ENCODE data around the gene TNFRSF19. TPM values are rescaled to one million over a fixed set of nuclear protein-coding genes. Genes with fewer than 3 reads are reported as not detected.

Gene TNFRSF19
- total and polyA plus RNA-seq, 10 of the 15 experiments (the other 5 are each of a cell fraction or from before 2014, with no cell fraction given): 16.4 to 46.2 (median 35.4) TPM

DNA sequence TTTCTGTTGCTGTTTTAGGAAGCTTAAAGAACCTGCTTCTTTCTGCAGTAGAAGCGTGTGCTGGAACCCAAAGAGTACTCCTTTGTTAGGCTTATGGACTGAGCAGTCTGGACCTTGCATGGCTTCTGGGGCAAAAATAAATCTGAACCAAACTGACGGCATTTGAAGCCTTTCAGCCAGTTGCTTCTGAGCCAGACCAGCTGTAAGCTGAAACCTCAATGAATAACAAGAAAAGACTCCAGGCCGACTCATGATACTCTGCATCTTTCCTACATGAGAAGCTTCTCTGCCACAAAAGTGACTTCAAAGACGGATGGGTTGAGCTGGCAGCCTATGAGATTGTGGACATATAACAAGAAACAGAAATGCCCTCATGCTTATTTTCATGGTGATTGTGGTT, 103.1 kb downstream of the TNFRSF19 start:
- no peaks in the 10 kb centered on the region for H3K79me2 ChIP-seq (ENCODE audit: control insufficient read depth, insufficient read depth, low read length)
- RAD21 ChIA-PET (ENCODE audit: unreplicated experiment): no interaction called here
- no peaks in the 10 kb centered on the region for H4K20me1 ChIP-seq (ENCODE audit: control insufficient read depth, insufficient read depth)
- H3K27ac ChIP-seq (ENCODE audit: control insufficient read depth, insufficient read depth): no peak overlapping the region
- no peak overlapping the region for H2AFZ ChIP-seq (ENCODE audit: control insufficient read depth, low read depth, low read length)
- TF ChIP-seq SP1 (IDR thresholded peaks at IDR 0.05; ENCODE audit: low read depth, low read length) (no peak), TBL1XR1 (IDR thresholded peaks at IDR 0.05; ENCODE audit: low read depth, low read length) (no peak), MYC (IDR thresholded peaks at IDR 0.05; ENCODE audit: insufficient read depth, insufficient read length, insufficient replicate concordance, low read length, severe bottlenecking) (no peak), ATF7 (IDR thresholded peaks at IDR 0.05; ENCODE audit: low read depth) (no peak), TCF12 (IDR thresholded peaks at IDR 0.05; ENCODE audit: low read depth, low read length) (no peak)
- TF ChIP-seq, protein P1, sequence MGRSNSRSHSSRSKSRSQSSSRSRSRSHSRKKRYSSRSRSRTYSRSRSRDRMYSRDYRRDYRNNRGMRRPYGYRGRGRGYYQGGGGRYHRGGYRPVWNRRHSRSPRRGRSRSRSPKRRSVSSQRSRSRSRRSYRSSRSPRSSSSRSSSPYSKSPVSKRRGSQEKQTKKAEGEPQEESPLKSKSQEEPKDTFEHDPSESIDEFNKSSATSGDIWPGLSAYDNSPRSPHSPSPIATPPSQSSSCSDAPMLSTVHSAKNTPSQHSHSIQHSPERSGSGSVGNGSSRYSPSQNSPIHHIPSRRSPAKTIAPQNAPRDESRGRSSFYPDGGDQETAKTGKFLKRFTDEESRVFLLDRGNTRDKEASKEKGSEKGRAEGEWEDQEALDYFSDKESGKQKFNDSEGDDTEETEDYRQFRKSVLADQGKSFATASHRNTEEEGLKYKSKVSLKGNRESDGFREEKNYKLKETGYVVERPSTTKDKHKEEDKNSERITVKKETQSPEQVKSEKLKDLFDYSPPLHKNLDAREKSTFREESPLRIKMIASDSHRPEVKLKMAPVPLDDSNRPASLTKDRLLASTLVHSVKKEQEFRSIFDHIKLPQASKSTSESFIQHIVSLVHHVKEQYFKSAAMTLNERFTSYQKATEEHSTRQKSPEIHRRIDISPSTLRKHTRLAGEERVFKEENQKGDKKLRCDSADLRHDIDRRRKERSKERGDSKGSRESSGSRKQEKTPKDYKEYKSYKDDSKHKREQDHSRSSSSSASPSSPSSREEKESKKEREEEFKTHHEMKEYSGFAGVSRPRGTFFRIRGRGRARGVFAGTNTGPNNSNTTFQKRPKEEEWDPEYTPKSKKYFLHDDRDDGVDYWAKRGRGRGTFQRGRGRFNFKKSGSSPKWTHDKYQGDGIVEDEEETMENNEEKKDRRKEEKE (IDR thresholded peaks at IDR 0.05): no peak
- TF ChIP-seq, protein P2, sequence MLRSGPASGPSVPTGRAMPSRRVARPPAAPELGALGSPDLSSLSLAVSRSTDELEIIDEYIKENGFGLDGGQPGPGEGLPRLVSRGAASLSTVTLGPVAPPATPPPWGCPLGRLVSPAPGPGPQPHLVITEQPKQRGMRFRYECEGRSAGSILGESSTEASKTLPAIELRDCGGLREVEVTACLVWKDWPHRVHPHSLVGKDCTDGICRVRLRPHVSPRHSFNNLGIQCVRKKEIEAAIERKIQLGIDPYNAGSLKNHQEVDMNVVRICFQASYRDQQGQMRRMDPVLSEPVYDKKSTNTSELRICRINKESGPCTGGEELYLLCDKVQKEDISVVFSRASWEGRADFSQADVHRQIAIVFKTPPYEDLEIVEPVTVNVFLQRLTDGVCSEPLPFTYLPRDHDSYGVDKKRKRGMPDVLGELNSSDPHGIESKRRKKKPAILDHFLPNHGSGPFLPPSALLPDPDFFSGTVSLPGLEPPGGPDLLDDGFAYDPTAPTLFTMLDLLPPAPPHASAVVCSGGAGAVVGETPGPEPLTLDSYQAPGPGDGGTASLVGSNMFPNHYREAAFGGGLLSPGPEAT (IDR thresholded peaks at IDR 0.05; ENCODE audit: low read depth): no peak
- SMC1A ChIA-PET (ENCODE audit: uncharacterized antibody, unreplicated experiment): interaction anchor here (1.5 kb wide), 1 partner anchor 12 kb away, joined by 4 read pairs; no protein-coding TSS in a partner anchor
- no peaks in the 10 kb centered on the region; the same call in 2 of the 3 replicates for H3K9me3 ChIP-seq (replicated peaks; ENCODE audit: control insufficient read depth, insufficient read depth, low read length)
- 22% methylated on average over 4 of the region's 4 CpGs for WGBS (ENCODE audit: insufficient coverage, insufficient replicate concordance, low lambda C conversion rate, missing lambda C conversion rate)
- no peak for DNase-seq (ENCODE audit: low read depth, low spot score)
- POLR2A ChIA-PET: no interaction called here
- H3K4me1 ChIP-seq (ENCODE audit: control insufficient read depth, insufficient read depth, low read length): peaks cover 4% of the 10 kb centered on the region; the same call in 1 of the 2 replicates
- H3K9ac ChIP-seq (ENCODE audit: control insufficient read depth, insufficient read depth, low read length): no peak overlapping the region
- no peak overlapping the region for H3K4me2 ChIP-seq (ENCODE audit: control insufficient read depth, insufficient read depth)
- no peak for ATAC-seq
- H3K4me3 ChIP-seq: no peak overlapping the region
- in situ Hi-C loops (cut with MboI) (no loop called here), intact Hi-C loops (cut with micrococcal nuclease; ENCODE audit: unreplicated experiment) (no loop called here)
- H3K27me3 ChIP-seq (replicated peaks in 1 of 2; ENCODE audit: control insufficient read depth in 2 of 2, insufficient read depth in 2 of 2, low read length in 1 of 2): no peaks in the 10 kb centered on the region
- BruUV-seq (replicated peaks): no TSS peak
- peaks cover 0 to 10% of the 10 kb centered on the region in 2 experiments; a peak in 1 of 4 replicates for H3K36me3 ChIP-seq (ENCODE audit: control insufficient read depth in 2 of 2, insufficient read depth in 2 of 2, low read length in 1 of 2)
- no peak for FAIRE-seq
- CTCF ChIA-PET: interaction anchor here (0.7 to 2.0 kb wide), 4 partner anchors 12 to 109 kb away, joined by 3 to 6 read pairs (median 4); no protein-coding TSS in a partner anchor

Data from GM12878 (cell line).